ENCODE results near the gene FOXJ1. TPM values are rescaled to one million over a fixed set of nuclear protein-coding genes. Genes with fewer than 3 reads are reported as not detected.

The FOXJ1 gene
- total and polyA plus RNA-seq, 2 experiments from 2014 or later = not detected

GRCh38 chr17:76104140-76104895 is 36.7 kb downstream of the FOXJ1 start:
- H3K79me2 ChIP-seq (ENCODE audit: insufficient read depth) = peaks cover 26% of the 10 kb centered on the region
- H3K9me2 ChIP-seq (ENCODE audit: insufficient read depth) = no peaks in the 10 kb centered on the region
- peaks cover 4% of the 10 kb centered on the region; the same call in 1 of the 2 replicates for H3K4me1 ChIP-seq (ENCODE audit: insufficient read depth)
- peak overlapping the region; percentile 85 for H3K9ac ChIP-seq
- peak overlapping the region; percentile 92 for H2AFZ ChIP-seq
- no peaks in the 10 kb centered on the region for H4K20me1 ChIP-seq (ENCODE audit: insufficient read depth)
- no peaks in the 10 kb centered on the region for H3K27me3 ChIP-seq (replicated peaks; ENCODE audit: insufficient read depth)
- H3F3A ChIP-seq (ENCODE audit: insufficient read depth) = no peaks in the 10 kb centered on the region
- peaks cover 22% of the 10 kb centered on the region for H3K36me3 ChIP-seq (ENCODE audit: low read depth)
- peak overlapping the region; percentile 99 for H3K4me2 ChIP-seq (ENCODE audit: unreplicated experiment)
- H3K27ac ChIP-seq = peak overlapping the region; percentile 43
- H3K4me3 ChIP-seq = peak overlapping the region; percentile 82
- DNase-seq = no peak
- TF ChIP-seq EZH2phosphoT487 (IDR thresholded peaks at IDR 0.05; ENCODE audit: insufficient read depth, low read depth) (no peak), EZH2 (IDR thresholded peaks at IDR 0.05; ENCODE audit: insufficient read depth, poor library complexity, severe bottlenecking) (no peak)
- 80 to 81% methylated on average over 26 to 29 of the region's 29 CpGs for WGBS, 2 experiments (ENCODE audit: low coverage in 1 of 2, low lambda C conversion rate in 2 of 2, missing lambda C conversion rate in 2 of 2)
- in situ Hi-C loops (cut with MboI) = no loop called here
- H3K9me3 ChIP-seq (ENCODE audit: low read depth) = no peaks in the 10 kb centered on the region

- no peaks in the 10 kb centered on the region for H3F3A ChIP-seq (ENCODE audit: insufficient read depth)
- in situ Hi-C loops (cut with MboI) = no loop called here
- H3K4me1 ChIP-seq (ENCODE audit: insufficient read depth) = peaks cover 4% of the 10 kb centered on the region; the same call in 1 of the 2 replicates
- H4K20me1 ChIP-seq (ENCODE audit: insufficient read depth) = no peaks in the 10 kb centered on the region
- H3K9me3 ChIP-seq (ENCODE audit: low read depth) = no peaks in the 10 kb centered on the region
- peaks cover 30% of the 10 kb centered on the region for H3K36me3 ChIP-seq (ENCODE audit: low read depth)
- DNase-seq = peak; percentile 97
- H3K4me3 ChIP-seq = peak within 1 kb of the TSS; percentile 82
- no peaks in the 10 kb centered on the region for H3K9me2 ChIP-seq (ENCODE audit: insufficient read depth)
- WGBS, 2 experiments (ENCODE audit: low coverage in 1 of 2, low lambda C conversion rate in 2 of 2, missing lambda C conversion rate in 2 of 2) = 3 to 5% methylated on average over 37 to 55 of the region's 55 CpGs
- peak within 1 kb of the TSS; percentile 99 for H3K4me2 ChIP-seq (ENCODE audit: unreplicated experiment)
- H3K27me3 ChIP-seq (replicated peaks; ENCODE audit: insufficient read depth) = no peaks in the 10 kb centered on the region
- peaks cover 31% of the 10 kb centered on the region for H3K79me2 ChIP-seq (ENCODE audit: insufficient read depth)
- peak within 1 kb of the TSS; percentile 85 for H3K9ac ChIP-seq
- H2AFZ ChIP-seq = peak within 1 kb of the TSS; percentile 92
- H3K27ac ChIP-seq = peak within 1 kb of the TSS; percentile 43
- TF ChIP-seq EZH2 (IDR thresholded peaks at IDR 0.05; ENCODE audit: insufficient read depth, poor library complexity, severe bottlenecking) (no peak), EZH2phosphoT487 (IDR thresholded peaks at IDR 0.05; ENCODE audit: insufficient read depth, low read depth) (no peak)
Measured at GRCh38 chr17:76103274-76104139, 37.5 kb downstream of the FOXJ1 start, which contains the start of gene EXOC7. EXOC7 (minus strand) TSS chr17:76103787; CDS start chr17:76103692, 95 bp downstream.

GRCh38 chr17:76102944-76103273 is 38.1 kb downstream of the FOXJ1 start:
- Histone ChIP-seq H3K4me1 (ENCODE audit: insufficient read depth) (peaks cover 4% of the 10 kb centered on the region; the same call in 1 of the 2 replicates), H3K9me2 (ENCODE audit: insufficient read depth) (no peaks in the 10 kb centered on the region), H3K27ac (peak overlapping the region; percentile 43), H2AFZ (peak overlapping the region; percentile 92), H3K9me3 (ENCODE audit: low read depth) (no peaks in the 10 kb centered on the region), H3K36me3 (ENCODE audit: low read depth) (peaks cover 30% of the 10 kb centered on the region), H3K4me3 (peak overlapping the region; percentile 82), H4K20me1 (ENCODE audit: insufficient read depth) (no peaks in the 10 kb centered on the region), H3K9ac (peak overlapping the region; percentile 85), H3F3A (ENCODE audit: insufficient read depth) (no peaks in the 10 kb centered on the region), H3K27me3 (replicated peaks; ENCODE audit: insufficient read depth) (no peaks in the 10 kb centered on the region), H3K79me2 (ENCODE audit: insufficient read depth) (peaks cover 31% of the 10 kb centered on the region), H3K4me2 (ENCODE audit: unreplicated experiment) (peak overlapping the region; percentile 99)
- in situ Hi-C loops (cut with MboI) = no loop called here
- TF ChIP-seq EZH2phosphoT487 (IDR thresholded peaks at IDR 0.05; ENCODE audit: insufficient read depth, low read depth) = no peak
- no peak for TF ChIP-seq EZH2 (IDR thresholded peaks at IDR 0.05; ENCODE audit: insufficient read depth, poor library complexity, severe bottlenecking)
- 0 to 3% methylated on average over 4 of the region's 4 CpGs for WGBS, 2 experiments (ENCODE audit: low coverage in 1 of 2, low lambda C conversion rate in 2 of 2, missing lambda C conversion rate in 2 of 2)
- peak; percentile 32 for DNase-seq

- WGBS, 2 experiments (ENCODE audit: low coverage in 1 of 2, low lambda C conversion rate in 2 of 2, missing lambda C conversion rate in 2 of 2) = 93 to 97% methylated on average over 18 to 19 of the region's 19 CpGs
- Histone ChIP-seq H3K27me3 (replicated peaks; ENCODE audit: insufficient read depth) (no peaks in the 10 kb centered on the region), H2AFZ (no peak overlapping the region), H3K9me2 (ENCODE audit: insufficient read depth) (no peaks in the 10 kb centered on the region), H3K4me3 (no peak overlapping the region), H3K9me3 (ENCODE audit: low read depth) (no peaks in the 10 kb centered on the region), H3K4me1 (ENCODE audit: insufficient read depth) (peaks cover 11% of the 10 kb centered on the region), H4K20me1 (ENCODE audit: insufficient read depth) (no peaks in the 10 kb centered on the region), H3F3A (ENCODE audit: insufficient read depth) (peaks cover 33% of the 10 kb centered on the region), H3K9ac (no peak overlapping the region), H3K4me2 (ENCODE audit: unreplicated experiment) (no peak overlapping the region), H3K27ac (no peak overlapping the region), H3K36me3 (ENCODE audit: low read depth) (peaks cover 47% of the 10 kb centered on the region), H3K79me2 (ENCODE audit: insufficient read depth) (peaks cover 29% of the 10 kb centered on the region)
- in situ Hi-C loops (cut with MboI) = no loop called here
- no peak for TF ChIP-seq EZH2 (IDR thresholded peaks at IDR 0.05; ENCODE audit: insufficient read depth, poor library complexity, severe bottlenecking)
- no peak for TF ChIP-seq EZH2phosphoT487 (IDR thresholded peaks at IDR 0.05; ENCODE audit: insufficient read depth, low read depth)
- no peak for DNase-seq
Measured at GRCh38 chr17:76097716-76098295, 43.2 kb downstream of the FOXJ1 start.

Measured in GM23248 (cell line).